GM12892 (cell line): Measurements from ENCODE around the gene MAP1LC3B2.

Experiments used
- POLR2A ChIP-seq: IDR thresholded peaks from 2 replicates; pipeline ENCODE4 v1.6.1; 2011; ENCODE audit warnings: low read depth, low read length, control low read depth
- POLR2AphosphoS5 ChIP-seq: IDR thresholded peaks from 2 replicates; pipeline ENCODE4 v1.6.1; 2011; ENCODE audit warnings: low read depth, low read length, control low read depth
- TAF1 ChIP-seq: IDR thresholded peaks from 2 replicates; pipeline ENCODE4 v1.6.1; 2011; ENCODE audit warnings: low read depth, mild to moderate bottlenecking, control low read depth, low read length, borderline replicate concordance

- no peak for TF ChIP-seq POLR2A
- no peak for TF ChIP-seq POLR2AphosphoS5
- no peak for TF ChIP-seq TAF1
Measured at GRCh38 chr12:116549993-116550392, 9.2 kb upstream of the MAP1LC3B2 start.
